Fibroblast of the aortic adventitia (primary cell): Measurements from ENCODE around the gene MYO9B. TPM values are rescaled to one million over a fixed set of nuclear protein-coding genes. Genes with fewer than 3 reads are reported as not detected.

ENCODE experiments used
- DNase-seq: peaks from one replicate; pipeline ENCODE4 v3.0.0-alpha.2; 2010; ENCODE audit warnings: low read depth
- H3K4me3 ChIP-seq: 2 replicates; pipeline ENCODE4 v1.5.1; 2011; ENCODE audit warnings: low read depth, mild to moderate bottlenecking, control low read depth, low read length, moderate library complexity
- CTCF ChIP-seq: IDR thresholded peaks from 2 replicates; pipeline ENCODE4 v1.5.1; 2011; ENCODE audit warnings: mild to moderate bottlenecking, low read length, control low read depth, inconsistent platforms; ENCODE audit not compliant: insufficient read depth
- total RNA-seq: library from RNA; depleted of rRNA; stranded (reverse); fragments of >200 nt; gene quantifications from 2 replicates; pipeline ENCODE4 v1.2.3, GENCODE V29; 2012; ENCODE audit warnings: low replicate concordance

MYO9B gene
- total RNA-seq, 1 donor, result 103 TPM

GRCh38 chr19:17225053-17225452 is 149.5 kb downstream of the MYO9B start:
- no peak overlapping the region for H3K4me3 ChIP-seq
- DNase-seq, result no peak
- no peak for TF ChIP-seq CTCF

GRCh38 chr19:17226002-17226933 is 150.7 kb downstream of the MYO9B start, which contains the start of gene OCEL1:
Gene OCEL1, plus strand, starts transcription at chr19:17226226. Its CDS starts 22 bp downstream, at chr19:17226248.
- peak; percentile 97 for DNase-seq
- peak within 1 kb of the TSS; percentile 89 for H3K4me3 ChIP-seq
- no peak for TF ChIP-seq CTCF

GRCh38 chr19:17227798-17228367 is 152.3 kb downstream of the MYO9B start:
- DNase-seq, result no peak

GRCh38 chr19:17229890-17230289 is 154.3 kb downstream of the MYO9B start:
- TF ChIP-seq CTCF, result no peak
- H3K4me3 ChIP-seq, result no peak overlapping the region
- no peak for DNase-seq

More at GRCh38 chr19:17227798-17228367, 152.3 kb downstream of the MYO9B start:
- no peak for TF ChIP-seq CTCF
- H3K4me3 ChIP-seq, result no peak overlapping the region

- TF ChIP-seq CTCF, result no peak
- DNase-seq, result no peak
- H3K4me3 ChIP-seq, result no peak overlapping the region
Measured at GRCh38 chr19:17232258-17232657, 156.7 kb downstream of the MYO9B start.

- DNase-seq, result peak; percentile 43
- no peak for TF ChIP-seq CTCF
- peak overlapping the region; percentile 70 for H3K4me3 ChIP-seq
Measured at GRCh38 chr19:17234911-17235299, 159.3 kb downstream of the MYO9B start.
